Stimulated activated naive CD8-positive, alpha-beta T cell treated with anti-CD3 and anti-CD28 coated beads, Interleukin-15, Interleukin-2, amounts not matched to agents 100 ng/mL and 50 ng/mL, for 24 hours (primary cell): Measurements from ENCODE around the gene MTM1.

Experiments used
- H3K27ac Mint-ChIP-seq: one replicate; pipeline ENCODE4 v1.8.0; 2021; ENCODE audit warnings: mild to moderate bottlenecking, mixed read lengths
- H3K27me3 Mint-ChIP-seq: one replicate; pipeline ENCODE4 v1.8.0; 2021; ENCODE audit warnings: mixed read lengths
- H3K36me3 Mint-ChIP-seq: one replicate; pipeline ENCODE4 v1.8.0; 2021; ENCODE audit warnings: low read depth, mixed read lengths
- H3K4me1 Mint-ChIP-seq: one replicate; pipeline ENCODE4 v1.8.0; 2021; ENCODE audit warnings: low read depth, mixed read lengths
- H3K4me3 Mint-ChIP-seq: one replicate; pipeline ENCODE4 v1.8.0; 2021; ENCODE audit warnings: mild to moderate bottlenecking, mixed read lengths
- H3K9me3 Mint-ChIP-seq: one replicate; pipeline ENCODE4 v1.8.0; 2021; ENCODE audit warnings: mixed read lengths

The MTM1 gene

GRCh38 chrX:150572206-150572605, 3.8 kb downstream of the MTM1 start:
- Mint-ChIP-seq H3K9me3 (no peaks in the 10 kb centered on the region), H3K4me1 (peaks cover 80% of the 10 kb centered on the region), H3K27ac (peak overlapping the region; percentile 80), H3K36me3 (no peaks in the 10 kb centered on the region), H3K4me3 (peak overlapping the region; percentile 86), H3K27me3 (no peaks in the 10 kb centered on the region)

GRCh38 chrX:150573106-150573505, 4.7 kb downstream of the MTM1 start:
- no peaks in the 10 kb centered on the region for H3K36me3 Mint-ChIP-seq
- peak overlapping the region; percentile 65 for H3K4me3 Mint-ChIP-seq
- H3K27me3 Mint-ChIP-seq, result no peaks in the 10 kb centered on the region
- peak overlapping the region; percentile 80 for H3K27ac Mint-ChIP-seq
- H3K9me3 Mint-ChIP-seq, result no peaks in the 10 kb centered on the region
- peaks cover 84% of the 10 kb centered on the region for H3K4me1 Mint-ChIP-seq

- Mint-ChIP-seq H3K27me3 (no peaks in the 10 kb centered on the region), H3K36me3 (no peaks in the 10 kb centered on the region), H3K4me3 (peak overlapping the region; percentile 65), H3K9me3 (no peaks in the 10 kb centered on the region), H3K27ac (peak overlapping the region; percentile 80), H3K4me1 (peaks cover 90% of the 10 kb centered on the region)
Observed at GRCh38 chrX:150573702-150574101, 5.3 kb downstream of the MTM1 start.

- peak overlapping the region; percentile 77 for H3K4me3 Mint-ChIP-seq
- H3K27me3 Mint-ChIP-seq, result no peaks in the 10 kb centered on the region
- H3K36me3 Mint-ChIP-seq, result no peaks in the 10 kb centered on the region
- H3K27ac Mint-ChIP-seq, result peak overlapping the region; percentile 94
- H3K9me3 Mint-ChIP-seq, result no peaks in the 10 kb centered on the region
- peaks cover 87% of the 10 kb centered on the region for H3K4me1 Mint-ChIP-seq
Observed at GRCh38 chrX:150574559-150575418, 6.4 kb downstream of the MTM1 start.

GRCh38 chrX:150575419-150575814, 7.0 kb downstream of the MTM1 start:
- H3K4me1 Mint-ChIP-seq, result peaks cover 85% of the 10 kb centered on the region
- H3K36me3 Mint-ChIP-seq, result no peaks in the 10 kb centered on the region
- no peaks in the 10 kb centered on the region for H3K9me3 Mint-ChIP-seq
- H3K27me3 Mint-ChIP-seq, result no peaks in the 10 kb centered on the region
- peak overlapping the region; percentile 77 for H3K4me3 Mint-ChIP-seq
- peak overlapping the region; percentile 94 for H3K27ac Mint-ChIP-seq

GRCh38 chrX:150577174-150577573, 8.8 kb downstream of the MTM1 start:
- Mint-ChIP-seq H3K27me3 (no peaks in the 10 kb centered on the region), H3K4me1 (peaks cover 83% of the 10 kb centered on the region), H3K36me3 (no peaks in the 10 kb centered on the region), H3K9me3 (no peaks in the 10 kb centered on the region), H3K27ac (peak overlapping the region; percentile 94), H3K4me3 (peak overlapping the region; percentile 35)

- peaks cover 59% of the 10 kb centered on the region for H3K4me1 Mint-ChIP-seq
- H3K36me3 Mint-ChIP-seq, result no peaks in the 10 kb centered on the region
- H3K27ac Mint-ChIP-seq, result no peak overlapping the region
- no peak overlapping the region for H3K4me3 Mint-ChIP-seq
- H3K27me3 Mint-ChIP-seq, result no peaks in the 10 kb centered on the region
- H3K9me3 Mint-ChIP-seq, result no peaks in the 10 kb centered on the region
Observed at GRCh38 chrX:150581093-150581775, 12.8 kb downstream of the MTM1 start.

- H3K4me3 Mint-ChIP-seq, result no peak overlapping the region
- no peaks in the 10 kb centered on the region for H3K9me3 Mint-ChIP-seq
- H3K27ac Mint-ChIP-seq, result no peak overlapping the region
- H3K4me1 Mint-ChIP-seq, result peaks cover 49% of the 10 kb centered on the region
- no peaks in the 10 kb centered on the region for H3K27me3 Mint-ChIP-seq
- no peaks in the 10 kb centered on the region for H3K36me3 Mint-ChIP-seq
Observed at GRCh38 chrX:150582338-150582948, 14.0 kb downstream of the MTM1 start.

GRCh38 chrX:150587585-150588503, 19.4 kb downstream of the MTM1 start:
- H3K9me3 Mint-ChIP-seq, result no peaks in the 10 kb centered on the region
- H3K4me1 Mint-ChIP-seq, result peaks cover 14% of the 10 kb centered on the region
- no peaks in the 10 kb centered on the region for H3K36me3 Mint-ChIP-seq
- H3K4me3 Mint-ChIP-seq, result no peak overlapping the region
- H3K27ac Mint-ChIP-seq, result no peak overlapping the region
- H3K27me3 Mint-ChIP-seq, result no peaks in the 10 kb centered on the region

GRCh38 chrX:150594584-150594983, 26.2 kb downstream of the MTM1 start:
- Mint-ChIP-seq H3K9me3 (no peaks in the 10 kb centered on the region), H3K27ac (no peak overlapping the region), H3K4me1 (no peaks in the 10 kb centered on the region), H3K27me3 (no peaks in the 10 kb centered on the region), H3K36me3 (no peaks in the 10 kb centered on the region), H3K4me3 (no peak overlapping the region)

GRCh38 chrX:150599226-150599625, 30.8 kb downstream of the MTM1 start:
- Mint-ChIP-seq H3K27me3 (no peaks in the 10 kb centered on the region), H3K4me3 (no peak overlapping the region), H3K36me3 (peaks cover 16% of the 10 kb centered on the region)

GRCh38 chrX:150602296-150602695, 33.9 kb downstream of the MTM1 start:
- H3K4me3 Mint-ChIP-seq, result no peak overlapping the region
- H3K27me3 Mint-ChIP-seq, result no peaks in the 10 kb centered on the region
- no peaks in the 10 kb centered on the region for H3K9me3 Mint-ChIP-seq
- no peaks in the 10 kb centered on the region for H3K4me1 Mint-ChIP-seq
- H3K27ac Mint-ChIP-seq, result no peak overlapping the region
- H3K36me3 Mint-ChIP-seq, result peaks cover 18% of the 10 kb centered on the region

More at GRCh38 chrX:150599226-150599625, 30.8 kb downstream of the MTM1 start:
- no peaks in the 10 kb centered on the region for H3K4me1 Mint-ChIP-seq
- no peaks in the 10 kb centered on the region for H3K9me3 Mint-ChIP-seq
- no peak overlapping the region for H3K27ac Mint-ChIP-seq

GRCh38 chrX:150602743-150603142, 34.3 kb downstream of the MTM1 start:
- H3K9me3 Mint-ChIP-seq, result no peaks in the 10 kb centered on the region
- H3K27ac Mint-ChIP-seq, result no peak overlapping the region
- H3K27me3 Mint-ChIP-seq, result no peaks in the 10 kb centered on the region
- no peak overlapping the region for H3K4me3 Mint-ChIP-seq
- H3K4me1 Mint-ChIP-seq, result no peaks in the 10 kb centered on the region
- H3K36me3 Mint-ChIP-seq, result peaks cover 20% of the 10 kb centered on the region

- H3K36me3 Mint-ChIP-seq, result peaks cover 27% of the 10 kb centered on the region
- no peaks in the 10 kb centered on the region for H3K27me3 Mint-ChIP-seq
- no peak overlapping the region for H3K27ac Mint-ChIP-seq
- no peaks in the 10 kb centered on the region for H3K4me1 Mint-ChIP-seq
- no peaks in the 10 kb centered on the region for H3K9me3 Mint-ChIP-seq
- no peak overlapping the region for H3K4me3 Mint-ChIP-seq
Observed at GRCh38 chrX:150605603-150606002, 37.2 kb downstream of the MTM1 start.
